D721Med (cell line): Measurements from ENCODE around the gene TNS1.

Source experiments
- DNase-seq: peaks from one replicate; pipeline ENCODE4 v3.0.0; 2011; ENCODE audit warnings: low spot score; ENCODE audit not compliant: insufficient read length
- FAIRE-seq: peaks from 2 replicates; lab custom pipeline; 2011; peaks lifted over from hg19 to GRCh38; lab: Jason Lieb, UNC
- CTCF ChIP-seq: IDR thresholded peaks from 2 replicates; pipeline ENCODE4 v1.5.1; 2012; ENCODE audit warnings: mild to moderate bottlenecking, control low read depth; ENCODE audit not compliant: insufficient read depth; ENCODE audit errors: missing control alignments

TNS1 gene

GRCh38 chr2:217986256-217986961, 16.4 kb downstream of the TNS1 start:
- no peak for TF ChIP-seq CTCF
- DNase-seq (no peak), FAIRE-seq (no peak)

DNA sequence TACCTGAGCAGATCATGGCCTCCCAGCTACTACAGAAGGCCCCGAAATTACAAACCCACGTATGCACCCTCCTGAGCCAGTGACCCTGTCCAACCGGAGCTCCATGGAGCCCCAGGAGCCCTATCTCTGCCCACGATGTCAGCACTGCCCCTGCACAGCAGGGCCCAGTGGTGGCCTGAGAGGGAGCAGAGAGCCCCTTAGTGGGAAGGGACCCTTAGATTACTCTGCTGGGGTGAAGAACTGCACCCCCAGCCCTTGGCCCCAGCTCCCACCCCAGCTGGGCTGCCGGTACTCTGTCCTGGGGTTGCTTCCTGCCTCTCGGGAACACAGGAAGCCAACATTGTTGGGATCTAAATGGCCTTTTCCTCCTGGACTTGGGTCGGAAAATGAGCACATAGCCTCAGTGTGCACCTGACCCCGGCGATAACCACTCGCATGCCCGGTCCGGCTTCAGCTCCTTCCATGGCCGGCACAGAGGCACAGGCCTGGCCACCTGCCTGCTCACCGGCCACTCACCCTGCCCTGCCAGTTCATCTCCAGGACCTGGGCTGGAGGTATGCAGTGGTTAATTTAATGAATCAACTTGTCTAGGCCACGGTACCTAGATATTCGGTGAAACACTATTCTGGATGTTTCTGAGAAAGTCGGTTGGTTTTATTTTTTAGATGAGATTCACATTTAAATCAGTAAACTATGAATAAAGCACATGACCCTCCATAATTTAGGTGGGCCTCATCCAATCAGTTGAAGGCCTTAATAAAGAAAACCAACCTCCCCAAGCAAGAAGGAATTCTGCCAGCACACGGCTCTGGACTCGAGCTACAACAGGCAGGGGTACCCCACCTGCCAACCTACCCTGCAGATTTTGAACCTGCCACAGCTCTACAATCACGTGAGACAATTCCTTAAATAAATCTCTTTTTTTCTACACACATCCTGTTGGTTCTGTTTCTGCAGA, 19.2 kb downstream of the TNS1 start:
- TF ChIP-seq CTCF = no peak
- no peak for DNase-seq
- FAIRE-seq = no peak

DNA sequence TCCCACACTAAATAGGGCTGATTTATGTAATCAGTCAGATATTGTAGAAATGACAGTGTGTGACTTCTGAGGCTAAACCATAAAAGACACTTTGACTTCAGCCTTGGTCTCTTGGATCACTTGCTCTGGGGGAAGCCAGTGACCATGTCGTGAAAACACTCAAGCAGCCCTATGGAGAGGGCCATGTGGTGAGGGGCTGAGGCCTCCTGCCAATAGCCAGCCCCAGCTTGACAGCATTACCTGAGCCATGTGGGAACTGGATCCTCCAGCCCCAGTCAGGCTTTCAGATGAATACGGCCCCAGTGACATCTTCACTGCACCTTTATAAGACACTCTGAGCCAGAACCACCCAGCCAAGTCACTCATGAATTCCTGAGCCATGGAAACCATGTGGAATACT, 20.8 kb downstream of the TNS1 start:
- no peak for FAIRE-seq
- no peak for TF ChIP-seq CTCF

DNA sequence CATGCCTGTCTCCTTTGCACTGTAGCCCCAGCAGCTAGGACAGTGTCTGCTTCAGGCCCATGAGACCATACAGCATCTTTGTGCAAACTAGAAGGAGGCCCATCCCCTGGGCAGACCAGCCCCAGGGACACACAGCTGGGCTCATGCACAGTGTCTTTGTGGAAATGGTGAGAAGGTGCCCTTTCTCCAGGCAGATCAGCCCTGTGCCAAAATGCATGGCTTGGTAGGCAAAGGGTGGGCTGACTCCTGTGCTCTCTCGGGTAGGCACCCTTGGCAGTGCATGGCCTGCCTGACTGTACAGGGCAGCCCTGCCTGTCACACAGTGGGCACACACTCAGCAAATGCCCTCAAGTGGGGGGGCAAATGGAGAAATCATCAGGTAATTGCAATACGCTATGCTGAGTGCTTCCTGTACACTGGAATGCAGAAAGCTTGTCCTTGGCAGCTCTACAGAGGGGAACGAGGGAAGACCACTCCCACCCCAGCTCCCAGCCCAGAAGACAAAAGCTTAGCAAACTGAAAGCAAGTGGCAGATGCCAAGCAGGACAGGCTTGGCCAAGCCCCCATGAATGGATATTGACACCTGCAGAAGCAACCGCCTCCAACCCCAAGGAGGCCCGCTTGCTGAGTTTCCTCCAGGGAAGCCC, 21.6 kb downstream of the TNS1 start:
- FAIRE-seq (no peak), DNase-seq (no peak)
- TF ChIP-seq CTCF = no peak

More for the DNA sequence above, 20.8 kb downstream of the TNS1 start:
- no peak for DNase-seq

GRCh38 chr2:217980591-217980990, 22.2 kb downstream of the TNS1 start:
- no peak for TF ChIP-seq CTCF
- FAIRE-seq (no peak), DNase-seq (no peak)

DNA sequence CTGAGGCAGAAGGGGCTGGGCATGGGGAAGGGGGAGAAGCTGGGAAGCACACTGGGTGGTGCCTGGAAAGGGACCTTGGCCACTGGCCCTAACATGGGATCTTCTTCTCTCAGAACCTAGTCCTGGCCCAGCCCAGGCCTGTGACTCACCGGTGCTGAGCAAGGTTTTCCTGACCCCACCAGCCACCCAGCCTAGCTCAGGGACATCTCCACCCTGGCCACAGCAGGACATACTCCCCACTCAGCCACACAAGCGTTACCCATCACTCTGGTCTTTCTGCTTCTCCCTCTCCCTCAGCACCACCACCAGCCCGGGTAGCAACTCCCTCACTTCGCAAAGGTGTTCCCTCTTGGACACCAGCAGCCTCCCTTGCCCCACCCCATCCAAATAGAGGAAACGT, 22.8 kb downstream of the TNS1 start:
- FAIRE-seq = no peak
- TF ChIP-seq CTCF = no peak
- no peak for DNase-seq
